AG09309 (cell line): ENCODE results near the gene UGT1A4.

Experiments used
- DNase-seq: peaks from one replicate; pipeline ENCODE4 v3.0.0-alpha.2; 2010; ENCODE audit warnings: low read depth
- H3K4me3 ChIP-seq: 2 replicates; pipeline ENCODE4 v1.5.1; 2011; ENCODE audit warnings: mild to moderate bottlenecking, low read depth, low read length, moderate library complexity; ENCODE audit not compliant: control insufficient read depth
- CTCF ChIP-seq: IDR thresholded peaks from 2 replicates; pipeline ENCODE4 v1.5.1; 2011; ENCODE audit warnings: mild to moderate bottlenecking, low read depth, low read length, inconsistent platforms; ENCODE audit not compliant: insufficient read depth, control insufficient read depth; ENCODE audit errors: missing control alignments

The UGT1A4 gene

GRCh38 chr2:233688341-233688740 lies 30.2 kb upstream of the UGT1A4 start:
- no peak for DNase-seq
- TF ChIP-seq CTCF = no peak
- H3K4me3 ChIP-seq = no peak overlapping the region

GRCh38 chr2:233689031-233689430 lies 29.5 kb upstream of the UGT1A4 start:
- no peak for TF ChIP-seq CTCF
- H3K4me3 ChIP-seq = no peak overlapping the region
- no peak for DNase-seq

- no peak overlapping the region for H3K4me3 ChIP-seq
- no peak for DNase-seq
- TF ChIP-seq CTCF = no peak
Observed at GRCh38 chr2:233689501-233689900, 29.0 kb upstream of the UGT1A4 start.

- no peak for TF ChIP-seq CTCF
- no peak for DNase-seq
- H3K4me3 ChIP-seq = no peak overlapping the region
Observed at GRCh38 chr2:233690444-233690843, 28.1 kb upstream of the UGT1A4 start.

GRCh38 chr2:233691443-233692433 lies 26.8 kb upstream of the UGT1A4 start:
- no peak for TF ChIP-seq CTCF
- no peak for DNase-seq

GRCh38 chr2:233692648-233693047 lies 25.9 kb upstream of the UGT1A4 start, which contains the start of gene UGT1A6:
TSS of gene UGT1A6 (plus strand) at chr2:233692890. CDS start at chr2:233693005, 115 bp downstream.
- DNase-seq = no peak
- no peak within 1 kb of the TSS for H3K4me3 ChIP-seq
- TF ChIP-seq CTCF = no peak

More at GRCh38 chr2:233691443-233692433, 26.8 kb upstream of the UGT1A4 start:
- H3K4me3 ChIP-seq = no peak overlapping the region

- H3K4me3 ChIP-seq = no peak overlapping the region
- DNase-seq = no peak
- no peak for TF ChIP-seq CTCF
Observed at GRCh38 chr2:233693963-233694362, 24.6 kb upstream of the UGT1A4 start.
